SK-N-SH (cell line): ENCODE results near the gene OSBPL10. TPM values are rescaled to one million over a fixed set of nuclear protein-coding genes. Genes with fewer than 3 reads are reported as not detected.

Source experiments
- CTCF ChIA-PET: fragments of 300-600, 350-600 bp; formaldehyde crosslinking; extraction: SDS; loops from one replicate; lab custom pipeline; 2021; lab: Yijun Ruan, JAX
- POLR2A ChIA-PET: fragments of 350-600 bp; sonication (Branson Sonifier 250); formaldehyde crosslinking; extraction: SDS; loops from one replicate; lab custom pipeline; 2020; ENCODE audit warnings: antibody characterized with exemption, inconsistent platforms; lab: Yijun Ruan, JAX
- DNase-seq: peaks from one replicate; pipeline ENCODE4 v3.0.0; 2012
- H2AFZ ChIP-seq: fragments of 200-600 bp; sonication (generic); 2 replicates; pipeline ENCODE4 v1.8.1; 2016; ENCODE audit warnings: antibody characterized with exemption, mild to moderate bottlenecking, low read depth
- H3F3A ChIP-seq: fragments of 200-600 bp; sonication (generic); replicated peaks from 2 replicates; pipeline ENCODE3; 2016; ENCODE audit warnings: antibody characterized with exemption, mild to moderate bottlenecking; ENCODE audit not compliant: insufficient read depth
- H3K27ac ChIP-seq, 2 experiments: fragments of 200-500 bp in 1 of 2; fragments of 200-600 bp in 1 of 2; sonication (Bioruptor generic) in 1 of 2; sonication (generic), shearing (Covaris generic) in 1 of 2; 2 replicates each; pipeline versions ENCODE4 v1.5.1 to v1.6.1; 2014 to 2016; ENCODE audit warnings: low read depth in 2 of 2, inconsistent platforms in 1 of 2, low read length in 1 of 2, mild to moderate bottlenecking in 1 of 2, mixed read lengths in 1 of 2
- H3K27me3 ChIP-seq: fragments of 200-600 bp; sonication (generic), shearing (Covaris generic); 2 replicates; pipeline ENCODE4 v1.6.1; 2016; ENCODE audit warnings: mixed run types; ENCODE audit not compliant: insufficient read depth
- H3K36me3 ChIP-seq, 2 experiments: fragments of 200-500 bp in 1 of 2; fragments of 200-600 bp in 1 of 2; sonication (Bioruptor generic) in 1 of 2; sonication (generic) in 1 of 2; replicated peaks in 1 of 2; 2 replicates each; pipeline versions ENCODE3 to v1.5.1; 2014 to 2016; ENCODE audit warnings: low read length in 1 of 2, mild to moderate bottlenecking in 1 of 2; ENCODE audit not compliant: insufficient read depth in 2 of 2, control insufficient read depth in 1 of 2
- H3K4me1 ChIP-seq, 2 experiments: fragments of 200-500 bp in 1 of 2; fragments of 200-600 bp in 1 of 2; sonication (Bioruptor generic) in 1 of 2; sonication (generic), shearing (Covaris generic) in 1 of 2; 2 replicates each; pipeline versions ENCODE4 v1.5.1 to v1.6.1; 2014 to 2016; ENCODE audit warnings: low read depth in 1 of 2, low read length in 1 of 2, mixed run types in 1 of 2; ENCODE audit not compliant: insufficient read depth in 2 of 2, control insufficient read depth in 1 of 2
- H3K4me2 ChIP-seq: fragments of 200-600 bp; sonication (generic), shearing (Covaris generic); 2 replicates; pipeline ENCODE4 v1.6.1; 2017; ENCODE audit warnings: mixed run types
- H3K4me3 ChIP-seq, 2 experiments: fragments of 200-500 bp in 1 of 2; fragments of 200-600 bp in 1 of 2; sonication (Bioruptor generic) in 1 of 2; sonication (generic), shearing (Covaris generic) in 1 of 2; 2 replicates each; pipeline versions ENCODE4 v1.5.1 to v1.8.1; 2014 to 2016; ENCODE audit warnings: low read depth in 2 of 2, inconsistent platforms in 1 of 2, low read length in 1 of 2, mild to moderate bottlenecking in 1 of 2, mixed read lengths in 1 of 2, moderate library complexity in 1 of 2
- H3K79me2 ChIP-seq: fragments of 200-600 bp; sonication (generic); 2 replicates; pipeline ENCODE4 v1.8.1; 2017; ENCODE audit warnings: mild to moderate bottlenecking; ENCODE audit not compliant: insufficient read depth
- H3K9ac ChIP-seq: fragments of 200-600 bp; sonication (generic); 2 replicates; pipeline ENCODE4 v1.6.1; 2017; ENCODE audit warnings: mixed run types
- H3K9me2 ChIP-seq: fragments of 200-600 bp; sonication (generic); 2 replicates; pipeline ENCODE4 v1.6.1; 2017; ENCODE audit warnings: mixed run types
- H3K9me3 ChIP-seq: fragments of 200-600 bp; sonication (generic); 2 replicates; pipeline ENCODE4 v1.6.1; 2017; ENCODE audit warnings: mixed run types, mild to moderate bottlenecking, moderate library complexity
- H4K20me1 ChIP-seq: fragments of 200-600 bp; sonication (generic); 2 replicates; pipeline ENCODE4 v1.6.1; 2017; ENCODE audit warnings: mild to moderate bottlenecking, mixed run types; ENCODE audit not compliant: insufficient read depth
- CTCF ChIP-seq: fragments of 200-600 bp; sonication (generic); IDR thresholded peaks from 2 replicates; pipeline ENCODE4 v1.6.1; 2017; ENCODE audit warnings: antibody characterized with exemption, mild to moderate bottlenecking, moderate library complexity
- MXI1 ChIP-seq: IDR thresholded peaks from 2 replicates; pipeline ENCODE4 v1.6.1; 2012; ENCODE audit warnings: mild to moderate bottlenecking, low read depth, low read length, improper control_type of control experiment
- POLR2AphosphoS5 ChIP-seq: IDR thresholded peaks from 2 replicates; pipeline ENCODE4 v1.6.1; 2012; ENCODE audit warnings: low read depth, low read length
- REST ChIP-seq: IDR thresholded peaks from 2 replicates; pipeline ENCODE4 v1.6.1; 2012; ENCODE audit warnings: mild to moderate bottlenecking, low read depth, low read length, moderate library complexity
- SIN3A ChIP-seq: IDR thresholded peaks from 2 replicates; pipeline ENCODE4 v1.6.1; 2012; ENCODE audit warnings: low read depth, mild to moderate bottlenecking, low read length, moderate library complexity, borderline replicate concordance
- TEAD4 ChIP-seq: IDR thresholded peaks from 2 replicates; pipeline ENCODE4 v1.4.0; 2012; ENCODE audit warnings: mild to moderate bottlenecking, borderline replicate concordance; ENCODE audit not compliant: insufficient read depth
- WGBS: methylation state at CpG from one replicate; pipeline ENCODE4 v1.1.6; 2017; ENCODE audit warnings: low lambda C conversion rate; 5-methylcytosine and 5-hydroxymethylcytosine counted together
- polyA plus RNA-seq, 3 experiments: library from polyadenylated mRNA; depleted of rRNA; stranded (reverse); fragments of >200 nt; gene quantifications; 2 replicates each; pipeline ENCODE4 v1.2.3, GENCODE V29; 2012
- TF ChIP-seq, protein P1 (sequence below): fragments of 150-350 bp; IDR thresholded peaks from 2 replicates; pipeline ENCODE4 v1.6.1; 2016; ENCODE audit warnings: mild to moderate bottlenecking, low read depth, low read length

Gene OSBPL10
- polyA plus RNA-seq, 1 of the 3 experiments (the other 2 are of a cell fraction) = 0.12 TPM

DNA sequence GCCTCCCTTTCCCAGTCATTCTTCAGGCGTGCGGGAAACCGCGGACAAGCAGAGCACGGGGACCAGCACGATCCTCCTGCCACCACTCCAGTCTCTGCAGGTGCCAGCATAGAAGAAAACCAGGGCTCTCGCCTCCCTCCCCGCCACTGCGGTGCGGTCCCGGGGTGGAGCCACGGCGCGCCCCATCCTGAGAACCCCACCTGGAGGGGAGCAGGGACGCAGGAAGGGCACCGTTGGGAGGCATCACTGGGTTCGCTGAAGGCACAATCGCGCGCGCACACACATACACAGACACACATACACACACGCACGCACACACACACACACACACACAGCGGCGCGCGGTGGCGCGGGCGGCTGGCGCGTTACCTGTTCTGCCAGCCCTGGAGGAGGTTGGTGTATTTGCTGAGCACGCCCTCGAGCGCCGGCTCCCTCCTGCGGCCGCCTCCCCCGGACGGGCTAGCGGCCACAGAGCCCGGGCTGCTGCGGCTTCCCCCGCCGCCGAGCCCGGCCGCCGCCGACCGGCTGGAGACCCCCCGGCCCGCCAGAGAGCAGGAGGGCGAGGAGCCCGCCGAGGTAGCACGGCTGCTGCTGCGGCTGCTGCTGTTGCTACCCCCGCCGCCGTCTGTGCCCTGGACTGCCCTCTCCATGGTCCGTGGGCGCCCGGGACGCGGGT lies 394 bp downstream of the OSBPL10 start:
- no peaks in the 10 kb centered on the region for H3K36me3 ChIP-seq
- 0% methylated on average over 14 of the region's 66 CpGs for WGBS
- no peak overlapping the region for H3K9ac ChIP-seq
- CTCF ChIA-PET = interaction anchor here (0.5 to 0.6 kb wide), 2 partner anchors 19 to 531 kb away, joined by 3 read pairs; no protein-coding TSS in a partner anchor
- POLR2A ChIA-PET = no interaction called here
- peaks cover 5 to 11% of the 10 kb centered on the region in 2 experiments; a peak in 2 of 4 replicates for H3K4me1 ChIP-seq
- peak overlapping the region; percentile 55 to 61 for H3K4me3 ChIP-seq
- H3K27ac ChIP-seq = no peak overlapping the region
- no peaks in the 10 kb centered on the region for H4K20me1 ChIP-seq
- no peaks in the 10 kb centered on the region for H3F3A ChIP-seq
- peak overlapping the region; percentile 74; the same call in 1 of the 2 replicates for H2AFZ ChIP-seq
- no peaks in the 10 kb centered on the region for H3K79me2 ChIP-seq
- no peaks in the 10 kb centered on the region for H3K9me3 ChIP-seq
- TF ChIP-seq CTCF (no peak), POLR2AphosphoS5 (no peak), MXI1 (peak; percentile 32; the same call in 1 of the 2 replicates), SIN3A (no peak), TEAD4 (no peak), REST (no peak)
- TF ChIP-seq, protein P1, sequence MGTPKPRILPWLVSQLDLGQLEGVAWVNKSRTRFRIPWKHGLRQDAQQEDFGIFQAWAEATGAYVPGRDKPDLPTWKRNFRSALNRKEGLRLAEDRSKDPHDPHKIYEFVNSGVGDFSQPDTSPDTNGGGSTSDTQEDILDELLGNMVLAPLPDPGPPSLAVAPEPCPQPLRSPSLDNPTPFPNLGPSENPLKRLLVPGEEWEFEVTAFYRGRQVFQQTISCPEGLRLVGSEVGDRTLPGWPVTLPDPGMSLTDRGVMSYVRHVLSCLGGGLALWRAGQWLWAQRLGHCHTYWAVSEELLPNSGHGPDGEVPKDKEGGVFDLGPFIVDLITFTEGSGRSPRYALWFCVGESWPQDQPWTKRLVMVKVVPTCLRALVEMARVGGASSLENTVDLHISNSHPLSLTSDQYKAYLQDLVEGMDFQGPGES = no peak
- peak; percentile 83 for DNase-seq
- H3K9me2 ChIP-seq = no peaks in the 10 kb centered on the region
- peak overlapping the region; percentile 86 for H3K4me2 ChIP-seq
- peaks cover 9% of the 10 kb centered on the region; the same call in 1 of the 2 replicates for H3K27me3 ChIP-seq
